Activated T-helper 2 cell treated with anti-CD3 and anti-CD28 coated beads, Interferon-gamma antibody, Interleukin-2, Interleukin-4, amounts not matched to agents 10 μg/mL and 5 μg/mL and 100 μg/mL, durations not matched to agents 14 hours and 24 hours and 36 hours (primary cell): ENCODE data around the gene SLC7A7. TPM values are rescaled to one million over a fixed set of nuclear protein-coding genes. Genes with fewer than 3 reads are reported as not detected.
"Not testable (repeated sequence)": the region's sequence is repeated elsewhere in the genome, so short reads cannot be mapped to it uniquely, and the experiment has no call there.

Source experiments
- DNase-seq: peaks from one replicate; pipeline ENCODE4 v3.0.0; 2021; ENCODE audit warnings: low spot score
- H3K27ac Mint-ChIP-seq: one replicate; pipeline ENCODE4 v1.8.0; 2021; ENCODE audit warnings: mixed read lengths
- H3K27me3 Mint-ChIP-seq: one replicate; pipeline ENCODE4 v1.8.0; 2021; ENCODE audit warnings: low read depth, mixed read lengths
- H3K36me3 Mint-ChIP-seq: one replicate; pipeline ENCODE4 v1.8.0; 2021; ENCODE audit warnings: low read depth, mixed read lengths
- H3K4me1 Mint-ChIP-seq: one replicate; pipeline ENCODE4 v1.8.0; 2021; ENCODE audit warnings: low read depth, mixed read lengths
- H3K4me3 Mint-ChIP-seq: one replicate; pipeline ENCODE4 v1.8.0; 2021; ENCODE audit warnings: low read depth, mild to moderate bottlenecking, moderate library complexity, mixed read lengths
- H3K9me3 Mint-ChIP-seq: one replicate; pipeline ENCODE4 v1.8.0; 2021; ENCODE audit warnings: mixed read lengths
- intact Hi-C: fragments of 100-400 bp; cut with micrococcal nuclease; formaldehyde crosslinking; loops from one replicate; pipeline ENCODE4 v1.15.1; 2023
- total RNA-seq: library from RNA; stranded (reverse); gene quantifications from 2 replicates; pipeline ENCODE4 v1.2.3, GENCODE V29; 2022

The SLC7A7 gene
- total RNA-seq, 1 donor from 2014 or later = not detected

DNA sequence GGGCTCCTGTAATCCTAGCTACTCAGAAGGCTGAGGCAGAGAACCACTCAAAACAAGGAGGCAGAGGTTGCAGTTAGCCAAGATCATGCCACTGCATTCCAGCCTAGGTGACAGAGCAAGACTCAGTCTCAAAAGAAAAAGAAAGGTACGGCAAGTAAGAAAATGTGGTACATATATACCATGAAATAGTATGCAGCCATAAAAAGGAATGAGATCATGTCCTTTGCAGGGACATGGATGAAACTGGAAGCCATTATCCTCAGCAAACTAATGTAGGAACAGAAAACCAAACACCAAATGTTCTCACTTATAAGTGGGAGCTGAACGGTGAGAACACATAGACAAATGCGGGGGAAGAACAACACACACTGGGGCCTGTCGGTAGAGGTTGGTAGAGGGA, 10.0 kb downstream of the SLC7A7 start:
- H3K27me3 Mint-ChIP-seq, H3K36me3 Mint-ChIP-seq, H3K4me1 Mint-ChIP-seq, H3K9me3 Mint-ChIP-seq, DNase-seq, H3K4me3 Mint-ChIP-seq, H3K27ac Mint-ChIP-seq, intact Hi-C loops: not testable (repeated sequence)

GRCh38 chr14:22803687-22803974, 11.6 kb downstream of the SLC7A7 start:
- intact Hi-C loops = no loop called here
- H3K27me3 Mint-ChIP-seq = peaks cover 21% of the 10 kb centered on the region

GRCh38 chr14:22802860-22803686, 12.2 kb downstream of the SLC7A7 start:
- no peak overlapping the region for H3K4me3 Mint-ChIP-seq
- H3K4me1 Mint-ChIP-seq = no peaks in the 10 kb centered on the region
- intact Hi-C loops = no loop called here
- DNase-seq = no peak
- peaks cover 23% of the 10 kb centered on the region for H3K27me3 Mint-ChIP-seq
- H3K9me3 Mint-ChIP-seq = no peaks in the 10 kb centered on the region
- H3K36me3 Mint-ChIP-seq = no peaks in the 10 kb centered on the region
- no peak overlapping the region for H3K27ac Mint-ChIP-seq

More at GRCh38 chr14:22803687-22803974, 11.6 kb downstream of the SLC7A7 start:
- H3K27ac Mint-ChIP-seq = no peak overlapping the region
- DNase-seq = no peak
- H3K36me3 Mint-ChIP-seq = no peaks in the 10 kb centered on the region
- no peaks in the 10 kb centered on the region for H3K4me1 Mint-ChIP-seq
- H3K4me3 Mint-ChIP-seq = no peak overlapping the region
- H3K9me3 Mint-ChIP-seq = no peaks in the 10 kb centered on the region

- no peaks in the 10 kb centered on the region for H3K4me1 Mint-ChIP-seq
- no peak for DNase-seq
Measured at GRCh38 chr14:22801716-22802115, 13.5 kb downstream of the SLC7A7 start.

GRCh38 chr14:22800346-22800745, 14.9 kb downstream of the SLC7A7 start:
- H3K4me1 Mint-ChIP-seq = no peaks in the 10 kb centered on the region
- H3K36me3 Mint-ChIP-seq = no peaks in the 10 kb centered on the region
- no peak for DNase-seq
- no peak overlapping the region for H3K4me3 Mint-ChIP-seq
- H3K9me3 Mint-ChIP-seq = no peaks in the 10 kb centered on the region
- intact Hi-C loops = no loop called here
- peaks cover 33% of the 10 kb centered on the region for H3K27me3 Mint-ChIP-seq
- H3K27ac Mint-ChIP-seq = no peak overlapping the region

More at GRCh38 chr14:22801716-22802115, 13.5 kb downstream of the SLC7A7 start:
- Mint-ChIP-seq H3K4me3 (no peak overlapping the region), H3K36me3 (no peaks in the 10 kb centered on the region), H3K9me3 (no peaks in the 10 kb centered on the region), H3K27ac (no peak overlapping the region), H3K27me3 (peaks cover 27% of the 10 kb centered on the region)
- intact Hi-C loops = no loop called here

- no peak overlapping the region for H3K27ac Mint-ChIP-seq
- no peaks in the 10 kb centered on the region for H3K36me3 Mint-ChIP-seq
- peaks cover 28% of the 10 kb centered on the region for H3K27me3 Mint-ChIP-seq
- H3K9me3 Mint-ChIP-seq = no peaks in the 10 kb centered on the region
- H3K4me1 Mint-ChIP-seq = no peaks in the 10 kb centered on the region
- H3K4me3 Mint-ChIP-seq = no peak overlapping the region
- intact Hi-C loops = no loop called here
- no peak for DNase-seq
Measured at GRCh38 chr14:22798528-22798927, 16.7 kb downstream of the SLC7A7 start.

DNA sequence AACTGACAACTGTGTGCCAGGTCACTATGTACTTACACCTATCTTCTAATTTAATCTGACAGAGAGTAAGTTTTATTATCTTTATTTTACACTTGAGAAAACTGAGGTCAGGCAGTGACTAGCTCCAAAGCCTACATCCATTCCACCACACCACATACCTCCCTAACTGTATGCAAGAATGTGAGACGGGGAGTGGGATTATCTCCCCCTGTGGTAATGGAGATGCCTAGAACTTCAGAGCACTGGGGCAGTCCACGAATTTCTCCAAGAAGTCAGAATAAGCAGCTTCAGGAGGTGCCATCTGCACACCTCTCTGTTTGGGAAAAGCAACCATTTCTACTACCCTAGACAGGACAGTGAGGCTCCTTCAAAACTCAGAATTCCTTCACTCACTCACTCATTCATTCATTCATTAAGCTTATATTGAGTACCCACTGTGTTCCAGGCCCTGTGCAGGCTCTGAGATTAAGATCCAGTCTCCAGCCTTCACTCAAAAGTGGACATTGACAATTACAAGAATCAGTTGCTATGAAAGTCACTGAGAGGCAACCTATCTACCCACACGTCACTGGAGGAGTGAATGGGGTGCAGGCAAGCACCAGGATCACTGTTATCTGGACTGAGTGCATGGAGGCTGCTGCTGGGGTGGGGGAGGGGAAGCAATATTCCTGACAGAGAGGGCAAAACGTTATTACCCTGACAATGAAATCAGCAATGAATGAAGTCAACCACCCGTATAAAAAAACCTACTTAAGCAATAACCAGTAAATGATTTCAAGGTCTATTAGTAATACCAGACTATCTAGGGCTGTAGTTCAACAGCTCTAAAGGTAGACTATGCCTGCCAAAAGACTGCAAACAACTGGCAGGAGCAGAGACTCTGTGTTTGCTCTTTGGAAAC, 18.0 kb downstream of the SLC7A7 start:
- H3K9me3 Mint-ChIP-seq = no peaks in the 10 kb centered on the region
- H3K27me3 Mint-ChIP-seq = peaks cover 26% of the 10 kb centered on the region
- no peak for DNase-seq
- H3K4me3 Mint-ChIP-seq = no peak overlapping the region
- H3K27ac Mint-ChIP-seq = no peak overlapping the region
- H3K36me3 Mint-ChIP-seq = no peaks in the 10 kb centered on the region
- intact Hi-C loops = no loop called here
- no peaks in the 10 kb centered on the region for H3K4me1 Mint-ChIP-seq

- Mint-ChIP-seq H3K27me3 (peaks cover 26% of the 10 kb centered on the region), H3K4me1 (no peaks in the 10 kb centered on the region), H3K27ac (no peak overlapping the region), H3K9me3 (no peaks in the 10 kb centered on the region), H3K4me3 (no peak overlapping the region), H3K36me3 (no peaks in the 10 kb centered on the region)
- intact Hi-C loops = no loop called here
- DNase-seq = no peak
Measured at GRCh38 chr14:22796087-22796707, 19.0 kb downstream of the SLC7A7 start.

GRCh38 chr14:22794551-22794951, 20.7 kb downstream of the SLC7A7 start:
- DNase-seq = no peak
- H3K4me1 Mint-ChIP-seq = peaks cover 5% of the 10 kb centered on the region
- H3K9me3 Mint-ChIP-seq = no peaks in the 10 kb centered on the region
- no peak overlapping the region for H3K27ac Mint-ChIP-seq
- H3K27me3 Mint-ChIP-seq = peaks cover 20% of the 10 kb centered on the region
- intact Hi-C loops = loop anchor here (2.0 kb wide), 1 partner anchor 62 kb away; no protein-coding TSS in a partner anchor
- no peaks in the 10 kb centered on the region for H3K36me3 Mint-ChIP-seq
- no peak overlapping the region for H3K4me3 Mint-ChIP-seq

DNA sequence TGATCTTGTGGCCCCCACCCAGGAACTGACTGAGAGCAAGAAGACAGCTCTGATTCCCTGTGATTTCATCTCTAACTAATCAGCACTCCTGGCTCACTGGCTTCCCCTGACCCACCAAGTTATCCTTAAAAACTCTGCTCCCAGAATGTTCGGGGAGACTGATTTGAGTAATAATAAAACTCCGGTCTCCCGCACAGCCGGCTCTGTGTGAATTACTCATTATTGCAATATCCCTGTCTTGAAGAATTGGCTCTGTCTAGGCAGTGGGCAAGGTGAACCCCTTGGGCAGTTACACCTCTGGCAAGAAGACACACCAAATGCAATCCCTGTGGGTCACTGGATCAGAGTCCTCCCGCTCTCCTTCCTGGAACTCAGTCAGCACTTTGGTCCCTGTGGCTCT, 21.3 kb downstream of the SLC7A7 start:
- Mint-ChIP-seq H3K27ac (no peak overlapping the region), H3K27me3 (peaks cover 18% of the 10 kb centered on the region), H3K9me3 (no peaks in the 10 kb centered on the region), H3K36me3 (no peaks in the 10 kb centered on the region), H3K4me1 (peaks cover 5% of the 10 kb centered on the region), H3K4me3 (no peak overlapping the region)
- DNase-seq = no peak
- intact Hi-C loops = loop anchor here (2.0 kb wide), 1 partner anchor 61 kb away; no protein-coding TSS in a partner anchor

DNA sequence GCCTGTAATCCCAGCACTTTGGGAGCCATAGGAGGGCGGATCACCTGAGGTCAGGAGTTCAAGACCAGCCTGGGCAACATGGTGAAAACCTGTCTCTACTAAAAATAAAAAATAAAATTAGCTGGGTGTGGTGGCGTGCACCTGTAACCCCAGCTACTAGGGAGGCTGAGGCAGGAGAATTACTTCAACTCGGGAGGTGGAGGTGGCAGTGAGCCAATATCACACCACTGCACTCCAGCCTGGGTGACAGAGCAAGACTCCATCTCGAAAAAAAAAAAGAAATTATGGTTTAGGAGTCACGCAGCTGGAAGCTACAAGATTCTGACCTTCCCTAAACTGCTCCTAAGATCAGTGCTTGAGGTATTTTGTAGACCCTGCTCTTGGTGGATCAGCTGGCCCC, 21.7 kb downstream of the SLC7A7 start:
- DNase-seq, H3K9me3 Mint-ChIP-seq, intact Hi-C loops, H3K4me1 Mint-ChIP-seq, H3K27ac Mint-ChIP-seq, H3K4me3 Mint-ChIP-seq, H3K36me3 Mint-ChIP-seq: not testable (repeated sequence)
- H3K27me3 Mint-ChIP-seq = peaks cover 13% of the 10 kb centered on the region

DNA sequence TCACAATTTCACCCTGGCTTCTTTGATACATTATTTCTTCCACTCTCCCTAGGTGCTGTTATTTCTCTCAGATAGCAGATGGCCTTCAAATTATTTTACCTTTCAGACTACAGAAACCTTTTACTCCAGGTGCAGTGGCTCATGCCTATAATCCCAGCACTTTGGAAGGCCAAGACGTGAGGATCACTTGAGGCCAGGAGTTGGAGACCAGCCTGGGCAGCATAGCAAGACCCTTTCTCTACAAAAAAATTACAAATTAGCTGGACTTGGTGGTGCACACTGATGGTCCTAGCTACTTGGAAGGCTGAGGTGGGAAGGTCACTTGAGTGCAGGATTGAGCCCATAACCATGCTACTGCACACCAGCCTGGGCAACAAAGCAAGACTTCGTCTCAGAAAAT, 23.1 kb downstream of the SLC7A7 start:
- no peak overlapping the region for H3K27ac Mint-ChIP-seq
- DNase-seq = no peak
- H3K9me3 Mint-ChIP-seq = no peaks in the 10 kb centered on the region
- no peak overlapping the region for H3K4me3 Mint-ChIP-seq
- peaks cover 8% of the 10 kb centered on the region for H3K27me3 Mint-ChIP-seq
- H3K36me3 Mint-ChIP-seq = no peaks in the 10 kb centered on the region
- H3K4me1 Mint-ChIP-seq = peaks cover 5% of the 10 kb centered on the region
- intact Hi-C loops = no loop called here

DNA sequence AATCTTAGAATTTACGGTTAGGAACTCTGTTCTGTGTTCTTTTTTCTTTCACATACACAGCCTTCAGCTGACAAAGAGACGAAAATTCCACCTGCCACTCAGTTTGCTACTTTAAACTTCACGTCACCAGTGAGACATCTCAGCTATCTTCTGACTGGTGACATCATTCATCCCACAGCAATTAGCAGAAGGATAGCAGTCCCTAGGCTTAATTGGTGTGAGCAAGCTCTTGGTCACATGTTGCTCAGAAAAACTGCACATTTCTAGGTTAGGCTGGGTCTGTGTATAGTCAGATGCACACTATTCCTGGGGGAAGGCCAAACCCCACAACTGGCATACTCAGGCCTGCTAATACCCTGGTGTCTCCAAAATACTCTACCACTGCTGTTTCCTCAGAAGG, 23.9 kb downstream of the SLC7A7 start:
- Mint-ChIP-seq H3K36me3 (no peaks in the 10 kb centered on the region), H3K4me3 (no peak overlapping the region), H3K27ac (no peak overlapping the region), H3K9me3 (no peaks in the 10 kb centered on the region), H3K27me3 (peaks cover 3% of the 10 kb centered on the region), H3K4me1 (peaks cover 5% of the 10 kb centered on the region)
- intact Hi-C loops = no loop called here
- no peak for DNase-seq
